Fibroblast of lung (primary cell): ENCODE measurements around the gene ST6GALNAC3. TPM values are rescaled to one million over a fixed set of nuclear protein-coding genes. Genes with fewer than 3 reads are reported as not detected.

Experiments
- DNase-seq, 2 donors: peaks; one replicate each; pipeline versions ENCODE4 v3.0.0 to v3.0.0-alpha.2; 2010; ENCODE audit warnings: low read depth in 2 of 2
- H2AFZ ChIP-seq: 2 replicates; pipeline ENCODE4 v1.5.1; 2012; ENCODE audit warnings: low read length, control low read depth, inconsistent platforms
- H3K27ac ChIP-seq: 2 replicates; pipeline ENCODE4 v1.5.1; 2011; ENCODE audit warnings: low read length, control low read depth; ENCODE audit not compliant: insufficient read depth
- H3K27me3 ChIP-seq: 2 replicates; pipeline ENCODE4 v1.5.1; 2011; ENCODE audit warnings: mild to moderate bottlenecking, low read length; ENCODE audit not compliant: control insufficient read depth, insufficient read depth
- H3K36me3 ChIP-seq: 2 replicates; pipeline ENCODE4 v1.5.1; 2011; ENCODE audit warnings: low read length; ENCODE audit not compliant: control insufficient read depth, insufficient read depth
- H3K4me1 ChIP-seq: 2 replicates; pipeline ENCODE4 v1.5.1; 2011; ENCODE audit warnings: low read length; ENCODE audit not compliant: control insufficient read depth, insufficient read depth; ENCODE audit errors: extremely low read depth
- H3K4me2 ChIP-seq: 2 replicates; pipeline ENCODE4 v1.5.1; 2011; ENCODE audit warnings: low read length, control low read depth; ENCODE audit not compliant: insufficient read depth; ENCODE audit errors: extremely low read depth
- H3K4me3 ChIP-seq, 4 experiments: fragments of 200-600 bp in 1 of 4; sonication (generic) in 1 of 4; replicated peaks in 1 of 4; 2 replicates each; pipeline ENCODE4 v1.5.1; 2011 to 2016; ENCODE audit warnings: low read length in 4 of 4, low read depth in 3 of 4, mild to moderate bottlenecking in 3 of 4, control low read depth in 2 of 4, inconsistent platforms in 1 of 4, mixed read lengths in 1 of 4; ENCODE audit not compliant: insufficient read depth in 1 of 4; ENCODE audit errors: control extremely low read depth in 1 of 4
- H3K79me2 ChIP-seq: 2 replicates; pipeline ENCODE4 v1.5.1; 2012; ENCODE audit warnings: mild to moderate bottlenecking, low read length, inconsistent platforms; ENCODE audit not compliant: control insufficient read depth, insufficient read depth
- H3K9ac ChIP-seq: 2 replicates; pipeline ENCODE4 v1.5.1; 2011; ENCODE audit warnings: mild to moderate bottlenecking, low read length, control low read depth; ENCODE audit not compliant: insufficient read depth
- H3K9me3 ChIP-seq: 2 replicates; pipeline ENCODE4 v1.5.1; 2012; ENCODE audit warnings: low read depth, low read length; ENCODE audit not compliant: control insufficient read depth, insufficient read depth
- H4K20me1 ChIP-seq: 2 replicates; pipeline ENCODE4 v1.5.1; 2011; ENCODE audit warnings: low read length; ENCODE audit not compliant: control insufficient read depth, insufficient read depth; ENCODE audit errors: extremely low read depth
- EZH2 ChIP-seq: IDR thresholded peaks from 2 replicates; pipeline ENCODE4 v1.5.1; 2012; ENCODE audit warnings: low read length, control low read depth, mild to moderate bottlenecking; ENCODE audit errors: missing control alignments
- polyA plus RNA-seq, 2 donors: library from polyadenylated mRNA; depleted of rRNA in 1 of 2; stranded (reverse) in 1 of 2; unstranded in 1 of 2; fragments of >200 nt; gene quantifications; 2 replicates each; pipeline ENCODE4 v1.2.1, GENCODE V29; 2011 to 2012; ENCODE audit warnings: missing spikeins in 1 of 2
- total RNA-seq: library from RNA; depleted of rRNA; stranded (reverse); fragments of >200 nt; gene quantifications from 2 replicates; pipeline ENCODE4 v1.2.1, GENCODE V29; 2014
- TF ChIP-seq, protein P1 (sequence below), 2 donors: IDR thresholded peaks in 1 of 2; conservative IDR thresholded peaks in 1 of 2; 1 replicate in 1 of 2; 2 replicates in 1 of 2; pipeline ENCODE4 v1.5.1; 2011 to 2012; ENCODE audit warnings: low read length in 2 of 2, control low read depth in 1 of 2, inconsistent platforms in 1 of 2, low read depth in 1 of 2, mild to moderate bottlenecking in 1 of 2

ST6GALNAC3 gene
- total and polyA plus RNA-seq, 2 donors (not counting 1 experiment from before 2014, with no cell fraction given): 0.34 to 0.66 TPM

- Histone ChIP-seq H2AFZ (no peak overlapping the region), H3K79me2 (no peaks in the 10 kb centered on the region), H3K9ac (no peak overlapping the region), H4K20me1 (no peaks in the 10 kb centered on the region), H3K27ac (no peak overlapping the region), H3K9me3 (no peaks in the 10 kb centered on the region), H3K4me1 (no peaks in the 10 kb centered on the region), H3K27me3 (no peaks in the 10 kb centered on the region), H3K4me3 (no peak overlapping the region), H3K4me2 (no peak overlapping the region), H3K36me3 (no peaks in the 10 kb centered on the region)
- TF ChIP-seq, protein P1, sequence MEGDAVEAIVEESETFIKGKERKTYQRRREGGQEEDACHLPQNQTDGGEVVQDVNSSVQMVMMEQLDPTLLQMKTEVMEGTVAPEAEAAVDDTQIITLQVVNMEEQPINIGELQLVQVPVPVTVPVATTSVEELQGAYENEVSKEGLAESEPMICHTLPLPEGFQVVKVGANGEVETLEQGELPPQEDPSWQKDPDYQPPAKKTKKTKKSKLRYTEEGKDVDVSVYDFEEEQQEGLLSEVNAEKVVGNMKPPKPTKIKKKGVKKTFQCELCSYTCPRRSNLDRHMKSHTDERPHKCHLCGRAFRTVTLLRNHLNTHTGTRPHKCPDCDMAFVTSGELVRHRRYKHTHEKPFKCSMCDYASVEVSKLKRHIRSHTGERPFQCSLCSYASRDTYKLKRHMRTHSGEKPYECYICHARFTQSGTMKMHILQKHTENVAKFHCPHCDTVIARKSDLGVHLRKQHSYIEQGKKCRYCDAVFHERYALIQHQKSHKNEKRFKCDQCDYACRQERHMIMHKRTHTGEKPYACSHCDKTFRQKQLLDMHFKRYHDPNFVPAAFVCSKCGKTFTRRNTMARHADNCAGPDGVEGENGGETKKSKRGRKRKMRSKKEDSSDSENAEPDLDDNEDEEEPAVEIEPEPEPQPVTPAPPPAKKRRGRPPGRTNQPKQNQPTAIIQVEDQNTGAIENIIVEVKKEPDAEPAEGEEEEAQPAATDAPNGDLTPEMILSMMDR (conservative IDR thresholded peaks at IDR 0.05 in 1 of 2, IDR thresholded peaks at IDR 0.05 in 1 of 2; ENCODE audit: low read depth in 1 of 2, low read length in 2 of 2): no peak
- DNase-seq: no peak
These were observed 277.1 kb downstream of the ST6GALNAC3 start for GRCh38 chr1:76351655-76352054.

DNA sequence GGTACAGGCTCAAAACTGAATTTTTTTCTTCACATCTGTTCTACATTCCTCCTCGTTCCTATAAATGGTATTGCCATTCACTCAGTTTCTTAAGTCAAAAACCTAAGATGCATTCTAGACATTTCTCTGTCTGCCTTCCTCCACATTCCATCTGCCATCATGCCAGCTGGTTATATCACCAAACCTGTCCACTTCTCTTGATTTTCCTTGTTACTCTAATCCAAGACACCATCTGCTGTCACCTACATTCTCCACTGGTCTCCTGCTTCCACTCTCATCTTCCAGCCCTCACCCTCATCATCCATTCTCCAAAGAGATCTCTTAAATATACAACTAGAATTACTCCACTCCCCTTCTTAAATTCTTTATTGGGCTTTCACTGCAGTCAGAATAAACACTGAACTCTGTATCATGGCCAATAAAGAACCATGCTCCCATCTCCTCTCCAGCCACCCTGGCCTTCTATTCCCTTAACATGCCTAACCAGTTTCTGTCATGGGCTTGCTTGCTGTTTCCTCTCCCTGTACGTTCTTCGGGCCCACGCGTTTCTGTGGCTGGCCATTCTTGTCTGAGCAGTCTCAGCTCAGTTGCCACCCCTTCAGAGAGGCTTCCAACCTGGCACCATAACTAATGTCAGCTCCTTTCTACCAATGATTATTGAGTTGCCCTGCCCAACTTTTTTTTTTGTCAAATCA is 278.3 kb downstream of the ST6GALNAC3 start:
- H2AFZ ChIP-seq: no peak overlapping the region
- no peak overlapping the region for H3K4me2 ChIP-seq
- H3K4me1 ChIP-seq: no peaks in the 10 kb centered on the region
- no peak for DNase-seq
- no peak overlapping the region for H3K27ac ChIP-seq
- H3K9ac ChIP-seq: no peak overlapping the region
- no peaks in the 10 kb centered on the region for H4K20me1 ChIP-seq
- H3K4me3 ChIP-seq: no peak overlapping the region
- H3K36me3 ChIP-seq: no peaks in the 10 kb centered on the region
- no peaks in the 10 kb centered on the region for H3K27me3 ChIP-seq
- TF ChIP-seq, protein P1 (conservative IDR thresholded peaks at IDR 0.05 in 1 of 2, IDR thresholded peaks at IDR 0.05 in 1 of 2; ENCODE audit: low read depth in 1 of 2, low read length in 2 of 2): no peak
- no peak for TF ChIP-seq EZH2
- H3K79me2 ChIP-seq: no peaks in the 10 kb centered on the region
- no peaks in the 10 kb centered on the region for H3K9me3 ChIP-seq

GRCh38 chr1:76354236-76354635 is 279.7 kb downstream of the ST6GALNAC3 start:
- no peak for DNase-seq
- H3K4me2 ChIP-seq: no peak overlapping the region
- no peaks in the 10 kb centered on the region for H3K79me2 ChIP-seq
- H3K27ac ChIP-seq: no peak overlapping the region
- no peak overlapping the region for H2AFZ ChIP-seq
- H3K9ac ChIP-seq: no peak overlapping the region
- no peaks in the 10 kb centered on the region for H4K20me1 ChIP-seq
- H3K4me1 ChIP-seq: no peaks in the 10 kb centered on the region
- no peak for TF ChIP-seq EZH2
- TF ChIP-seq, protein P1 (conservative IDR thresholded peaks at IDR 0.05 in 1 of 2, IDR thresholded peaks at IDR 0.05 in 1 of 2; ENCODE audit: low read depth in 1 of 2, low read length in 2 of 2): no peak
- no peaks in the 10 kb centered on the region for H3K9me3 ChIP-seq
- H3K36me3 ChIP-seq: no peaks in the 10 kb centered on the region
- no peaks in the 10 kb centered on the region for H3K27me3 ChIP-seq
- no peak overlapping the region for H3K4me3 ChIP-seq
